Type B pancreatic cell (in vitro differentiated cells): ENCODE data around the gene KIAA1755. TPM values are rescaled to one million over a fixed set of nuclear protein-coding genes. Genes with fewer than 3 reads are reported as not detected.

Experiments
- DNase-seq: peaks from one replicate; pipeline ENCODE4 v3.0.0; 2021; ENCODE audit warnings: mixed read lengths; ENCODE audit not compliant: unreplicated experiment; ENCODE audit errors: extremely low spot score
- H3K27ac Mint-ChIP-seq: 2 replicates; pipeline ENCODE4 v1.8.0; 2021; ENCODE audit warnings: mild to moderate bottlenecking, mixed read lengths
- H3K27me3 Mint-ChIP-seq: 2 replicates; pipeline ENCODE4 v1.8.0; 2021; ENCODE audit warnings: mixed read lengths
- H3K36me3 Mint-ChIP-seq: 2 replicates; pipeline ENCODE4 v1.8.0; 2021; ENCODE audit warnings: mixed read lengths
- H3K4me1 Mint-ChIP-seq: one replicate; pipeline ENCODE4 v1.8.0; 2021; ENCODE audit warnings: mixed read lengths; ENCODE audit not compliant: unreplicated experiment
- H3K4me3 Mint-ChIP-seq: 2 replicates; pipeline ENCODE4 v1.8.0; 2021; ENCODE audit warnings: mild to moderate bottlenecking, mixed read lengths
- H3K9me3 Mint-ChIP-seq: 2 replicates; pipeline ENCODE4 v1.8.0; 2021; ENCODE audit warnings: mixed read lengths
- total RNA-seq: library from RNA; stranded (reverse); gene quantifications from 2 replicates; pipeline ENCODE4 v1.2.1, GENCODE V29; 2021; ENCODE audit warnings: low replicate concordance
- TF ChIP-seq, protein P1 (sequence below): fragments of 200-600 bp; sonication (generic); conservative IDR thresholded peaks from 2 replicates; pipeline ENCODE4 v1.5.0; 2021; ENCODE audit warnings: antibody characterized with exemption, mild to moderate bottlenecking

Gene KIAA1755
- total RNA-seq, 1 donor from 2014 or later, result 4.7 TPM

DNA sequence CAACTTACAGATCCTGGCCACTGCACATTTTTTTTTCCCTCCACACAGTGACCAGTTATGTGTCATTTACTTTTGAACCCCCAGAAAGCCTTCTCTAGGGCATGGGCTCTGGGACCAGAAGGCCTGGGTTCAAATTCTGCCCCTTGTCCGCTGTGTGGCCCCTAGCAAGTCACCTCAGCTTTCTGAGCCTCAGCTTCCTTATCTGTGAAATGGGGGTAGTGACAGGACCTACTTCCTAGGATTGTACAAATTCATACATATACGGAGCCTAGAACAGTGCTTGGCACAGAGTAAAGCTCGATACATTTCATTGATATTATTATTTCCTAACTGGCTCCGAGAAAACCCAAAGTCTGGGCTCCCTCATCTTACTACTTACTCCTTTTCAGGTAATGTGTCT lies 45.0 kb upstream of the KIAA1755 start:
- H3K9me3 Mint-ChIP-seq, result no peaks in the 10 kb centered on the region
- H3K4me1 Mint-ChIP-seq, result peaks cover 16% of the 10 kb centered on the region
- TF ChIP-seq, protein P1, sequence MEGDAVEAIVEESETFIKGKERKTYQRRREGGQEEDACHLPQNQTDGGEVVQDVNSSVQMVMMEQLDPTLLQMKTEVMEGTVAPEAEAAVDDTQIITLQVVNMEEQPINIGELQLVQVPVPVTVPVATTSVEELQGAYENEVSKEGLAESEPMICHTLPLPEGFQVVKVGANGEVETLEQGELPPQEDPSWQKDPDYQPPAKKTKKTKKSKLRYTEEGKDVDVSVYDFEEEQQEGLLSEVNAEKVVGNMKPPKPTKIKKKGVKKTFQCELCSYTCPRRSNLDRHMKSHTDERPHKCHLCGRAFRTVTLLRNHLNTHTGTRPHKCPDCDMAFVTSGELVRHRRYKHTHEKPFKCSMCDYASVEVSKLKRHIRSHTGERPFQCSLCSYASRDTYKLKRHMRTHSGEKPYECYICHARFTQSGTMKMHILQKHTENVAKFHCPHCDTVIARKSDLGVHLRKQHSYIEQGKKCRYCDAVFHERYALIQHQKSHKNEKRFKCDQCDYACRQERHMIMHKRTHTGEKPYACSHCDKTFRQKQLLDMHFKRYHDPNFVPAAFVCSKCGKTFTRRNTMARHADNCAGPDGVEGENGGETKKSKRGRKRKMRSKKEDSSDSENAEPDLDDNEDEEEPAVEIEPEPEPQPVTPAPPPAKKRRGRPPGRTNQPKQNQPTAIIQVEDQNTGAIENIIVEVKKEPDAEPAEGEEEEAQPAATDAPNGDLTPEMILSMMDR, result no peak
- H3K4me3 Mint-ChIP-seq, result no peak overlapping the region
- H3K27me3 Mint-ChIP-seq, result peaks cover 1% of the 10 kb centered on the region
- H3K36me3 Mint-ChIP-seq, result no peaks in the 10 kb centered on the region
- H3K27ac Mint-ChIP-seq, result no peak overlapping the region
- no peak for DNase-seq

GRCh38 chr20:38304845-38305447 lies 44.4 kb upstream of the KIAA1755 start:
- no peaks in the 10 kb centered on the region for H3K36me3 Mint-ChIP-seq
- TF ChIP-seq, protein P1, result peak; percentile 59
- H3K27ac Mint-ChIP-seq, result no peak overlapping the region
- no peak overlapping the region for H3K4me3 Mint-ChIP-seq
- H3K9me3 Mint-ChIP-seq, result no peaks in the 10 kb centered on the region
- no peaks in the 10 kb centered on the region for H3K27me3 Mint-ChIP-seq
- DNase-seq, result no peak
- peaks cover 15% of the 10 kb centered on the region for H3K4me1 Mint-ChIP-seq

DNA sequence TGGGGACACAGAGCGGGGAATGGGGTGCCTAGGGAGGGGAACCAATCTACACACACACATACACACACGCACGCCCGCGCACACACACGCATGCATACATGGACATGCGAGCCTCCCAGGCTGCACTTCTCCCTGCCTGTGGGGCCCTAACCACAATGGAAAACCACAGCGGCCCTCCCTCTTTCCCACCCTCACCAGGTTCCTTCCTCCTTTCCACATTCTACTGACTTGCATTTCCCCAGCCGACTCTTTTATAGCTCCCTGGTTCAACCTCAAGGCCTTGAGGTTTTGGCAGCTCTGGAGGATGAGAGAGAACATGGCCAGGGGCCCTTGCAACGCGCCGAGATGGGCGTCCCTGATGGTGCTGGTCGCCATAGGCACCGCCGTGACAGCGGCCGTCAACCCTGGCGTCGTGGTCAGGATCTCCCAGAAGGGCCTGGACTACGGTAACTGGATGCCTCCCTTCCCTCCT lies 43.4 kb upstream of the KIAA1755 start, which contains the start of gene BPI:
Gene BPI, plus strand, starts transcription at position 249 of the 472 bp plus-strand sequence. Its CDS starts 68 bp downstream, at position 317.
- TF ChIP-seq, protein P1, result no peak
- H3K36me3 Mint-ChIP-seq, result no peaks in the 10 kb centered on the region
- no peaks in the 10 kb centered on the region for H3K27me3 Mint-ChIP-seq
- DNase-seq, result no peak
- no peak within 1 kb of the TSS for H3K27ac Mint-ChIP-seq
- H3K4me3 Mint-ChIP-seq, result no peak within 1 kb of the TSS
- H3K4me1 Mint-ChIP-seq, result peaks cover 15% of the 10 kb centered on the region
- H3K9me3 Mint-ChIP-seq, result no peaks in the 10 kb centered on the region

- no peak for DNase-seq
- Mint-ChIP-seq H3K36me3 (no peaks in the 10 kb centered on the region), H3K9me3 (no peaks in the 10 kb centered on the region), H3K4me1 (peaks cover 15% of the 10 kb centered on the region), H3K4me3 (no peak overlapping the region), H3K27me3 (no peaks in the 10 kb centered on the region), H3K27ac (no peak overlapping the region)
- TF ChIP-seq, protein P1, result no peak
Observed at GRCh38 chr20:38302786-38303185, 42.3 kb upstream of the KIAA1755 start.

DNA sequence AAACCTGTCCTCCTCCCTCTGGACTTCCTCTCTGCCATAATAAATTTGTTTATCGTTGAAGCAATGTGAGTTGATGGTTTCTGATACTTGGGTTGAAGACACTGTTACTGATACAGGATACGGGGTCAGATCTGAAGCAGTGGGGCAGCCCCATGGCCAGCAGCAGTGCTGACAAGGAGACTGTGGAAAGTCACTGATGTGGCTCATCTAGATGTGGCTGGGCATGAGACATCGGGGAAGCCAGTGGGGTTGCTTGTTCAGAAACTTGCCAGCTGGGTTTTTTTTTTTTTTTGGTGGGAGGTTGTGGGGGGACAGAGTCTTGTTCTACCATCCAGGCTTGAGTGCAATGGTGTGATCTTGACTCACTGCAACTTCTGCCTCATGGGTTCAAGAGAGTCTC lies 40.8 kb upstream of the KIAA1755 start:
- no peaks in the 10 kb centered on the region for H3K27me3 Mint-ChIP-seq
- H3K9me3 Mint-ChIP-seq, result no peaks in the 10 kb centered on the region
- H3K4me1 Mint-ChIP-seq, result peaks cover 13% of the 10 kb centered on the region
- no peak for DNase-seq
- H3K4me3 Mint-ChIP-seq, result no peak overlapping the region
- no peak overlapping the region for H3K27ac Mint-ChIP-seq
- TF ChIP-seq, protein P1, result no peak
- no peaks in the 10 kb centered on the region for H3K36me3 Mint-ChIP-seq
